PFSK-1 (cell line): ENCODE data around the gene IGFN1.

Experiments
- FOXP2 ChIP-seq: optimal IDR thresholded peaks from 2 replicates; pipeline ENCODE3; 2011; ENCODE audit warnings: borderline replicate concordance, control low read depth, inconsistent platforms; ENCODE audit not compliant: insufficient read depth; ENCODE audit errors: extremely low read length, extremely low read depth
- POLR2AphosphoS5 ChIP-seq: IDR thresholded peaks from 2 replicates; pipeline ENCODE4 v1.6.1; 2012; ENCODE audit warnings: low read depth, mild to moderate bottlenecking, control low read depth, low read length, moderate library complexity
- REST ChIP-seq, 2 experiments: IDR thresholded peaks; 2 replicates each; pipeline versions ENCODE4 v1.6.1 to v1.8.0; 2011 to 2012; ENCODE audit warnings: low read depth in 2 of 2, low read length in 2 of 2, control low read depth in 1 of 2, inconsistent platforms in 1 of 2, mild to moderate bottlenecking in 1 of 2, moderate library complexity in 1 of 2; ENCODE audit not compliant: insufficient read depth in 1 of 2
- SIN3A ChIP-seq: IDR thresholded peaks from 2 replicates; pipeline ENCODE4 v1.6.1; 2012; ENCODE audit warnings: mild to moderate bottlenecking, low read length, moderate library complexity, borderline replicate concordance; ENCODE audit not compliant: insufficient read depth
- TAF1 ChIP-seq: IDR thresholded peaks from 2 replicates; pipeline ENCODE4 v1.6.1; 2012; ENCODE audit warnings: low read length, control low read depth, borderline replicate concordance; ENCODE audit not compliant: insufficient read depth

The IGFN1 gene

GRCh38 chr1:201175820-201176500 is 14.7 kb upstream of the IGFN1 start:
- TF ChIP-seq POLR2AphosphoS5 (no peak), REST (IDR thresholded peaks at IDR 0.05; ENCODE audit: insufficient read depth in 1 of 2, low read depth in 2 of 2, low read length in 2 of 2) (no peak), TAF1 (no peak), SIN3A (no peak), FOXP2 (no peak)

- TF ChIP-seq REST (IDR thresholded peaks at IDR 0.05; ENCODE audit: insufficient read depth in 1 of 2, low read depth in 2 of 2, low read length in 2 of 2), result no peak
- no peak for TF ChIP-seq POLR2AphosphoS5
- TF ChIP-seq FOXP2, result no peak
- TF ChIP-seq SIN3A, result no peak
- TF ChIP-seq TAF1, result no peak
Measured at GRCh38 chr1:201176940-201177339, 13.7 kb upstream of the IGFN1 start.

GRCh38 chr1:201178718-201179117 is 11.9 kb upstream of the IGFN1 start:
- TF ChIP-seq POLR2AphosphoS5 (no peak), TAF1 (no peak), SIN3A (no peak), REST (IDR thresholded peaks at IDR 0.05; ENCODE audit: insufficient read depth in 1 of 2, low read depth in 2 of 2, low read length in 2 of 2) (no peak), FOXP2 (no peak)

- TF ChIP-seq REST (IDR thresholded peaks at IDR 0.05; ENCODE audit: insufficient read depth in 1 of 2, low read depth in 2 of 2, low read length in 2 of 2), result no peak
- no peak for TF ChIP-seq FOXP2
- TF ChIP-seq SIN3A, result no peak
Measured at GRCh38 chr1:201180141-201180540, 10.5 kb upstream of the IGFN1 start.

GRCh38 chr1:201180901-201181300 is 9.7 kb upstream of the IGFN1 start:
- TF ChIP-seq FOXP2 (no peak), POLR2AphosphoS5 (no peak), SIN3A (no peak), REST (IDR thresholded peaks at IDR 0.05; ENCODE audit: insufficient read depth in 1 of 2, low read depth in 2 of 2, low read length in 2 of 2) (no peak), TAF1 (no peak)
